Endometrial microvascular endothelial cells (primary cell): ENCODE results near the gene FIBCD1. TPM values are rescaled to one million over a fixed set of nuclear protein-coding genes. Genes with fewer than 3 reads are reported as not detected.
"Not testable (repeated sequence)": the region's sequence is repeated elsewhere in the genome, so short reads cannot be mapped to it uniquely, and the experiment has no call there.

Experiments used
- in situ Hi-C: cut with HindIII; loops from 2 replicates; pipeline ENCODE4 v1.10.0; 2017; ENCODE audit warnings: low sequenced_read_pairs, low pct_unique_long_range_greater_than_20kb; ENCODE audit errors: inconsistent ontology term
- total RNA-seq: library from RNA; depleted of rRNA; stranded (reverse); fragments of >200 nt; gene quantifications from one replicate; pipeline ENCODE4 v1.2.3, GENCODE V29; 2015; ENCODE audit errors: inconsistent ontology term

The FIBCD1 gene
- total RNA-seq, 1 donor from 2014 or later = under 0.01 TPM

DNA sequence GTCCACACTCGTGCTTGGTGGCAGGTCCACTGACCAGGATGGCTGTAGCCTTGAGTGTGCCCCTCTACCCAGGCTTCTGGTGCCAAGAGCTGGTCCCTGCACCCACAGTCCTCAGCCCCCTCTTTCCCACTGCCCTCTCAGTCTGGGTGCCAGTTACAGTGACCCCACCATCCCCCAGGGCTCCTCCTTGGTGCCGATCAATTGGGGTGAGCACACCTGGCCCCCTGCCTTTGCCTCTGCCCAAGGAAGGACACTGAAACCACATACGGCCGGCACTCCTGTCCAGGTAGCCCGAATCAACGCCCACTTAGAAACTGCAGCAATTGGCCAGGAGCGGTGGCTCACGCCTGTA is 24.0 kb downstream of the FIBCD1 start:
- in situ Hi-C loops = no loop called here

DNA sequence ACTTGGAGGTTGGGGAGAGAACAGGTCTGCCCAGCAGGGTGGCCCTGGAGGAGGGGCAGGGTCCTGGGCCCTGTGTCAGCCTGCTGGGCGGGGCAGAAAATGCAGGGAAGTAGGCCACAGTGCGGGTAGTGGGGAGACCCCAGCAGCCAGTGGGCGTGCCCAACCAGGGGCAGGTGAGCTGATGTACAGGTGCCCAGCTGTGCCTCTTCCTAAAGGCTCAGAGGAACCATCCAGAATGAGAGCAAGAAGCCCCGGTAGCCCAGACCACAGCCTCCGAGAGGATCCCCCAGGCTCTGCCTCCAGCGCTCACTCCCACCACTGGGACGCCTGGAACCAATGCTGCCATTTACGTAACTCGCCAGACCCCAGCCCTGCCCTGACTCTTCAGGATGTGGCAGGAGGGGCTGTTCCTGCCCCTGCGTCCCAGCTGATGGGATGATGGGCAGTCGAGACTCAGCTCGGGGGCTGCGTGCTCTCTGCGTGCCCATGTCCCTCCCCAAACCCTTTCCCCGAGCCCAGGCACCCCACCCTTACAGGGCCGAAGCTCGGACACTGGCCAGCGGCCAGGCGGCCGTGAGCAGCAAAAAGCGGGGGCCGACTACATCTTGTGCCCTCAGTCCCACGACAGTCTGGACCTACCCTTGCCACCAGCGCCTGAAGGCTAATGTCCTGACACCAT is 24.5 kb downstream of the FIBCD1 start:
- in situ Hi-C loops = no loop called here

DNA sequence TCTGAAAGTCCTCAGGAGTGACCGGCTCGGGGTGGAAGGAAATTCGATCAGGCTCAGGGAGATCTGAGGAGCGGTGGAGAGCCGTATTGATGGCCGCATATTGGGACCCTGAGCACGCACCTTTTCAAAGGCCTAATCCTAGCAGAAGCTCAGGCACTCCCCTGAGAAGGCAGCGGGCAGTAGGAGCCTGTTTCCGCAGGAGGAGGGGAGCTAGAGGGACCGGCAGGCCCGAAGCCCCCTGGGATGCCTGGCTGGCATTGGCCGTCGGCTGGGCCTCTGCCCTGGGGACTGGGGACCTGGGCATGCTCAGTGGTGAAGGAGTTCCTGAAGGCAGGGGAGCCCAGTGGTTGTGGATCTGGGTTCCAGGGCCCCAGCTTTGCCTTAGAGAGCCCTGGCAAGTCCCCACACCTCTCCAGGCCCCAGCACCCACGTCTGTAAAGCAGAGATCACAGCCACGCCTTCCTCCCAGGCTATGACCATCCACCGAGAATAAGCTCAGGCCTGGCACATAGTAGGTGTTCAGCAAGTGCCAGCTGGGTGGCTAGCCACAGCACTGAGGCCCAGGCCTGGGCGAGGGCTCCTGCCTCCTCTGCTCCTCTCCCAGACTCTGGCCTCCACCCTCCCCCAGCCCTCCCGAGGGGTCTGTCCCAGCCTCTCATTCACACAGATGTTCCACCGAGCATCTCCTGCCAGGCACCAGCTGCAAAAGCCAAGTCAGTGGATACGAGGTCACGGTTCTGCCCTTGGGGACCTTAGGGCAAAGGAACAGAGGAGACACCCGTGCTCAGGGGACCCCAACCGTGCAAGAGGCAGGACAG is 25.2 kb downstream of the FIBCD1 start:
- in situ Hi-C loops = no loop called here

DNA sequence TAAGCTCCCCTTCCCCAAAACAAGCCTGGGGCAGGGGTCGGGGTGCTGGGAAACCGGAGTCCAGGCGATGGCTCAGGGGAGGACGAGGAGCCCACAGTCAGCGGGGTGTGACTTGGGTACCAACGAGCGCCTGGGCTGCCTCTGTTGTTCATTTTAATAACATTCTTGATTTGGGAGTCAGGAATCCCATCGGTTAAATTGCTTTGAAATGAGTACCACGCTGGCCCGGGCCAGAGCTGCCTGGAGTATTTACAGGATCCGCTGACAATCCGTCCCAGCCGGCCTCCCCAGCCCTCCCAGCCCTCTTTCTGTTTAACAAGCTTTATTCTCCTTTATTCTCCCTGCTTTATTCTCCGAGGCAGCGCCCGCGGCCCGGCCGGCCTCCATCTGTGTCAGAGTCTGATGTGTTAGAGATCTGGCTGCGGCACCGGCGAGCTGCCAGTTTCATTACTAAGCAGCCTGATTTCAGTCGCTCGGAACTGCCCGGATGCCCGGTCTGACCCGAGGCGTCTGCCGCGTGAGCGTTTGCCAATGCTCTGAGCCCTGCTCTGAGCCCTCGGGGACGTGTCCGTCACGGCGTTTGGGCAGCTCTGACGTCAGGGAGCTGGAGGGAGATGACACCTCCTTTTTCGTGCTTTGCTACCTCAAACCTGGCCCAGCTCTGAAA is 26.0 kb downstream of the FIBCD1 start:
- in situ Hi-C loops = no loop called here

DNA sequence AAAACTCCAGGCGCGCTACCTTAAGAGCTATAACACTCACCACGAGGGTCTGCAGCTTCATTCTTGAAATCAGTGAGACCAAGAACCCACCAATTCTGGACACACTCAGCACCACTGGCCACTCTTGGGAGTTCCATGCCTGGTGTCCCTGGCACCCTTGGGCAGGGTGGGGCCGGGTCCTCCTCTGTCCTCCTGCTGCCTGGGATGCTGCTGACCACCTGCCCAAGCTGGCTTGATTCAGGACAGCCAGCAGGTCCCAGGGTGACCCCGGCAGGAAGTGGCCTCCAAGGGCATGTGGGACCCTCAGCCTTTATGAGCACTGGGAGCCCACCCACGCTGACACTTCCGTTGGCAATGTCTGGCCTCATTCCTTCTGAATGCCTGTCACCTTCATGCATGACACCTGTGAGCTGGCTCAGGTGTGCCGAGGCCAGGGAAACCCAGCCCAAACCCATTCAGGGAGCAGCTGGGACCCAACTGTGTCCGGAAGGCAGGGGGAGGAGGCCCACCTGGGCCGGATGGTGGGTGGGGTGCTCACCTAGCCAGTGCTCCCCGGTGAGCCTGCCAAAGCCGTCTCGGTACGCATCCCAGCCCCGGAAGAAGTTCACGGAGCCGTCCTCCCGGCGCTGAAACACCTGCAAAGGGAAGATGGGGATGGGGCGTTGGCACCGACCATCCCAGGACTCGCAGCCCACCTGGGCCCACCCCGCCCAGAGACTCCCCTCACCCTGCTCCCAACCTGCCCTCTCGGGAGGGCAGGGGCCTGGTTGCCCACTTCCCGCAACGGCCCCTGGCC is 27.6 kb downstream of the FIBCD1 start:
- in situ Hi-C loops = no loop called here

DNA sequence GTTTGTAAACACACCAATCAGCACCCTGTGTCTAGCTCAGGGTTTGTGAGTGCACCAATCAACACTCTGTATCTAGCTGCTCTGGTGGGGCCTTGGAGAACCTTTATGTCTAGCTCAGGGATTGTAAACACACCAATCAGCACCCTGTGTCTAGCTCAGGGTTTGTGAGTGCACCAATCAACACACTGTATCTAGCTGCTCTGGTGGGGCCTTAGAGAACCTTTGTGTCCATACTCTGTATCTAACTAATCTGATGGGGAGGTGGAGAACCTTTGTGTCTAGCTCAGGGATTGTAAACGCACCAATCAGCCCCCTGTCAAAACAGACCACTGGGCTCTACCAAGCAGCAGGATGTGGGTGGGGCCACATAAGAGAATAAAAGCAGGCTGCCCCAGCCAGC is 28.4 kb downstream of the FIBCD1 start:
- in situ Hi-C loops = not testable (repeated sequence)

DNA sequence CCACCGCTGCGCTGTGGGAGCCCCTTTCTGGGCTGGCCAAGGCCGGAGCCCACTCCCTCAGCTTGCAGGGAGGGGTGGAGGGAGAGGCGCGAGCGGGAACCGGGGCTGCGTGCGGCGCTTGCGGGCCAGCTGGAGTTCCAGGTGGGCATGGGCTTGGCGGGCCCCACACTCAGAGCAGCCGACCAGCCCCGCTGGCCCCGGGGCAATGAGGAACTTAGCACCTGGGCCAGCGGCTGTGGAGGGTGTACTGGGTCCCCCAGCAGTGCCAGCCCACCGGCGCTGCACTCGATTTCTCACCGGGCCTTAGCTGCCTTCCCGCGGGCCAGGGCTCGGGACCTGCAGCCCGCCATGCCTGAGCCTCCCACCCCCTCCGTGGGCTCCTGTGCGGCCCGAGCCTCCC is 29.0 kb downstream of the FIBCD1 start:
- in situ Hi-C loops = not testable (repeated sequence)

DNA sequence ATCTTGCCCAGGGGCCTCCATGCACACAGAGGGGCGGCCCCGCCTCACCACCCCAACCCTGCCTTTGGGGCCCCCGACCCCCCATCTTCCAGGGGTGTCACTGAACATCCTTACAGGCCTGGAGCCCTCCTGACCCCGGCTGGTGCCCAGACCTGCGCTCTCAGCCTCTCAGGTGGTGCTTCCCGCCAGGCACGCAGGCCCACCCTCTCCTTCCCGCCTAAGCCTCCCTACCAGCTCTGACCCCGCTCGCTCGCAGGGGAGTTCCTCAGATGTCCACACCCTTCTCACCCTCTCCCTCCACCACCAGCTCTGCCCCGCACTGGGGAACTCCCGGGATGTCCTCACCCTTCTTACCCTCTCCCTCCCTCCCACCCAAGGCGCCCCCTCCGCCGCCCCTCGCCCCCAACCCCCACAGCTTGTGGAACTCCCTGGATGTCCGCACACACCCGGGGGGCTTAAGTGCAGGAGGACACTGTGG is 30.1 kb downstream of the FIBCD1 start:
- in situ Hi-C loops = no loop called here

DNA sequence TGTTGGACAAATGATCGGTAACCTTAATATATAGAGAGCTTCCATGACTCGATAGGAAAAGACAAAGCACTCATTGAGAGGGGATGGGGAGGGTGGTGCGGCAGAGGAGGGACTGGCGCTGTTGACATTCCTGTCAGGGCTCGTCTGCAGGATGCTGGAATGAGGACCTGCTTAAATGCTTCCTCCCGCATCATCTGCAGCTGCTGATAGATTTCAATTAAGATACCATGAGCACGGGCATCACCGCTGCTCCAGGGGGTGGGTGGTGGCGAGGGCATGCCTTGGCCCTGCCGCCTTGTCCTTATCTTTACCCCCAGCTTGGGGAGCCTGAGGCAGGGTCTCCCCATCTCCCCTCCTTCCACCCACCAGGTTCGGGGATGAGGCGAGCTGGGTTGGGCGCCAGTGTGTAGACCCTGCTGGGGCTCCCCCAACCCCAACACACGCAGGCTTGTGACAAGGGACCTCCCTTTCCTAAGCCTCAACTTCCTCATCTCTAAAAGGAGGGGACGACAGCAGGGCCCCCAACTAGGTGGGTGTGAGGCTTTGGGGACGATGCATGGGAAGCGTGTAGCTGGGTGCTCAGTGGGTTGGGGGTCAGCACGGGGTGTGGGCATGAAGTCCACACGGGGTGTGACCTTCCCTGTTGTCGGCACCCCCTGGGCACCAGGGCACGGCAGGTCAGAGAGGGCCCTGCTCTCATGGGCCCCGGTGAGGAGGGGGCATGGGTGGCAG is 30.7 kb downstream of the FIBCD1 start:
- in situ Hi-C loops = no loop called here

DNA sequence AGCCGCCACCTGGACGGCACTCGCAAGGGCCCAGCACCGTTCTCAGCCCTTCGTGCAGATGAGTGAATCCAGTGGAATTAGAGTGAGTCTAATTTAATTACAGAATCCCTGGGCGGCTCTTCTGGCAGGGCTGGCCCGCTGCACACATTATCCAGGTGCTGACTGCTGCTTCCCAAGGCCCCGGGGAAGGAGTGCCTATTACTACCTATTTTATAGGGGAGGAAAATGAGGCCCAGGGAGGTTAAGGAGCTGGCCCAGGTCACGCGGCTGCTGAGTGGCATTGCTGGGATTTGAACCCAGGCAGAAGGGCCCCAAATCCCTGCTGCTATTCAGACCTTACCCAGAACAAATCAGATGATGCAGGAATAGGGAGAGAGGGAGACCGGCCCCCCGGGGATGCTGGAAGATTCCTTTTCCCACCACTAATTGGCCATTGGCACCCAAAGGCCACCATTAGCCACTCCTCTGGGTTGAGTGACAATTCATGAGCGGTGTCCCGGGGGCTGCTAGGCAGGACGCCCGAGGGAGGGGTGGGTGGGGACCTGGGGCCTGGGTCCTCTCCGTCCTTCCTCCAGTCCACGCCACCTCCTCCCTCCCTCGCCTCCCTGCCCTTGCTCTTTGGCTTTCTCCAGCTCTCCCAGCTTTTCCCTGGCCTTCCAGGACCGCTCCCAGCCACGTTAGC is 32.2 kb downstream of the FIBCD1 start:
- in situ Hi-C loops = no loop called here

DNA sequence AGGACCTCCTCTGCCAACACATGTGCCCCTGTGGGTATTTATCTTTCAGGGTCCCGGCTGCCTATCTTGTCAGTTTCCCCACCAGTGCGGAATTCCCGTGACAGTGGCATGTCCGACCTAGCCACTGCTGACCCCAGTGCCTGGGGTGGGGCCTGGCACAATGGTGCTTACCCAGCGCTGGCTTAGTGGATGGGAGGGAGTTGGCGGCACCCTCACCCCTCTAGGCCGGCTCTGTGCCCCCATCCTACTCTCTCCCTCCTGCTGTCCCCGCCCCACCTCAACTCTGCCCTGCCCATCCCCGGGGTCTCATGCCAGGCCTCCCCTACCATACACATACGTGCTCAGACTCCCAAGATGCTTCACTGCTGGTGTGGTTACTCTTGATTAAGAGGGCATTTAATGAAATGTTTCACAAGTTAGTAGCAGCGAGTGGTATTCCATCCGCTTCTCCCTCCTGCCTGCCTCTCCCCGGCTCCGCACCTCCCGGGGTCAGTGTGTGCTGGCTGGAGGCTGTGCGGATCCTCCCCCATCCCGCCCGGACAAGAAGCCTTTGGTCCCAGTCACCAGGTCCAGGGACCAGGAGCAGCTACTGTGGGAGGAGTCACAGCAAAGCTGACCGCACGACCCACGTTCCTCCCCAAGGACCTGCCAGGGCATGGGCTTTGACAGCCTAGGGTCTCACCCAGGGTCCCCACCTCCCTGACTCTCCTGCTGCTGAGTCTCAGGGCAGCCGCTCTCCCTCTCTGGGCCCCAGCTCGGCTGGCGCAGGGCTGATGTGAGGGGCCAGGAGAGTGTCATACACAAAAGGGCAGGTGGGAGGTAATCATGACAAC is 32.9 kb downstream of the FIBCD1 start:
- in situ Hi-C loops = no loop called here

DNA sequence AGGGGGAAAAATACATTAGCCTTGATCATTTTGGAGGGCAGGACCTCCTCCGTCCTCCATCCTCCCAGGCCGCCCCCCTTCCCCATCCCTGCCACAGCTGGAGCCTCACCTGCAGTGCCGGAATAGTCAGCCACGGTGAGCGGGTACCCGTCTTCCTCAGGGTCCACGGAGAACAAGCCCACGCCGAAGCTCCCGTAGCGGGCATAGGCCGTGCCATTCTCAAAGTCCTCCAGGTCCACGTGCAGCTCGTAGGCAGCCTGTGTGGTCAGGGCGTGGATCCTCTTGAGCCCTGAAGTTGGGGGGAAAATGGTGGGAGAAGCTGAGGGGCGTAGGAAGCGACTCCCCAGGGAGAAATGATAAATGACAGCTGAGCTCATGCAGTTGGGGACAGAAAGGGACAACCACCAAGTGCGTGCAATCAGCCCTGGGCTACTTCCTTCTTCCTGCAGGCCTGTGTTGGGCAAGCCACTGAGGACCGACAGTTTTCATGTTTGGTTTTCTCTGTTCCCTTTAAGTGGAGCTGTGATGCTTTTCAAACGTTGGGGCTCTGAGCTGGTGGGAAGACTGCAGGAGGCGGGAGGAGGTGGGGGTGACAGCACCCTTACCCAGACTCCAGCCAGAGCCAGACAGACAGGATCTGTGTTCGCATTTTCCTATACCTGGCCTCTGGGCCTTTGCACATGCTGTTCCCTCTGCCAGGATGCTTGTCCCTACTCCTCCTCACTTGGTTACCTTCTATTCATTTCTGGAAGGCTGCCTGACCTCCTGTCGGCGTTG is 33.7 kb downstream of the FIBCD1 start:
- in situ Hi-C loops = no loop called here

DNA sequence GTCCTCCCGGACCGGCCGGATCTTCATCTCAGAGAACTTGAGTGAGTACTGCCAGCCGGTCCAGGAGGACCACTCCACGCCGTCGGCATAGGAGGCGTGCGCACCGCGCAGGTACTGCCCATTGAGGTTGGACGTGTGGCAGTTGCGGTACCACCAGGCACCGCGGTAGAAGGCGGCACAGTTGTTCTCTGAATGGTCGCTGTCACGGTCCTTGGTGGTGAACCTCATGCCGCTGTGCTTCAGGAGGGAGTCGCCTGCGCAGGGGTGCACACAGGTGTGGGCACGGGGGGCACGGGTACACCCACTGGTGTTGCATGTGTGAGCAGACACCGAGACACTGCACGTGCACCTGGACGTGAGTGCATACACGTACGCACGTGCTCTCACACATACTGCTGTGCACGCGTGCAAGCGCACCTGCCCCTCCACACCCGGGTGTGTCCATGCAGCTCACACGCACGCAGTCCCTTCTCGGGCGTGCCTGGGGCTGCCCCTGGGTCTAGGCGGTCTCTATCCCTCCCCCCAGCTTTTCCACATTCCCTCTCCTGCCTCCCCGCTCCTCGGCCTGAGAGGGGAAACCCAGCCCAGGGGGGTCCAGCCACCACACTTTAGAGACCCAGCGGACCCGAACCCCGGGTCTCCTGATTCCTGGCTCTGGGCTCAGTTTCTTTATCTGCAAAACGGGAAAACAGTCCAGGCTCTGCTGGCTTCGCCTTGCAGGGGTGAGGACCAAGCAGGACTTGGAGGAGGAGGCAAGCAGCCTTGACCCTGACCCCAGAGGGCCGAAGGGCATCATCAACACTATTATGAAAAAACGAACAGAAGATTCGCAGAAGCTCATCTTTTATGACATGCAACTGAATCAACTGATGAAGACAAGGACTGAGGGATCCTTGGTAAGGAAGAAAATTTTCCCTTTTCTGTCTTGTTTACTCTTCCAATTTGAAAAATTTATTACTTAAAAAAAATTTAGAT is 34.7 kb downstream of the FIBCD1 start:
- in situ Hi-C loops = no loop called here

DNA sequence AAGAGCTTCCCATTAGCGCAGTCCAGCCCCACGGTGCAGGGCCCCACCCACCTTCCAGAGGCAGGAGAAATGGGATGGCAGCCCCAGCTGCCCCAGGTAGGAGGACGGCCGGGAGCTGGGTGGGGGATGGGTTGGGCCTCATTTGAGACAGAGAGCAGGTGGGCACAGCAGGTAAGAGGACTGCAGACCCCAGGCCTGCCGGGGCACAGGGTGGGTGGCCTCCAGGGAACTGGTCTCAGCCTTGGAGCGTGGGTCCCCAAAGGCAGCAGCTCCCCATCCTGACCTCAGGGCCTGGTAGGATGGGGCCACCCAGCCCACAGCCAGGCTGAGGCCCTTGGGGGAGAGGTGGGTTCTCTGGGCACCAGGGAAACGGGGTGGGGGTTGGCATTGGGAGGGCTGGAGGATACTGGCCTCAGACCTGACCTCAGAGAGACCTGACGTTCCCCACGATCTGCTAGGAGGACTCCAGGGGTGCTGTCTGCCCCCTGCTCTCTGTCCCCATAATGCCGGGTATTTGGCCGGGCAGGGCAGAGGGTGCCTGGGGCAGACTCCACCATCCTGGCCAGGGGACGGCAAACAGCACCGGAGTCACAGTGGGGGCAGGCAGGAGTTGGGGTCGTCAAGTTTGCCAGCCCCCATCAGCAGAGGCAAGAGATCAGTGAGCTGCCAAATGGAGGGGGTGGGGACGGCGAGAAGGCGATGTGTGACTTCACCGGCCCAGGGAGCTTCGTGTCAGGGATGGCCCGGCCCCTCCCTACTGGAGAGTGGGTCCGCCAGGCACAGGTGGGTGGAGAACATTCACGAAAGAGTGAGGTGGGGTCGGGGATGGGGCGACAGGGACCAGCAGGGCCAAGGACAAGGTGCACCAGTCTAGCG is 35.6 kb downstream of the FIBCD1 start:
- in situ Hi-C loops = no loop called here
